GM23248 (cell line): ENCODE data around the gene CFAP69. TPM values are rescaled to one million over a fixed set of nuclear protein-coding genes. Genes with fewer than 3 reads are reported as not detected.

Experiments used
- DNase-seq: peaks from one replicate; pipeline ENCODE4 v3.0.0-alpha.2; 2015
- H2AFZ ChIP-seq: fragments of 200-600 bp; sonication (generic); 2 replicates; pipeline ENCODE4 v1.6.1; 2016; ENCODE audit warnings: antibody characterized with exemption
- H3F3A ChIP-seq: fragments of 200-600 bp; sonication (generic); 2 replicates; pipeline ENCODE4 v1.6.1; 2016; ENCODE audit warnings: mild to moderate bottlenecking, antibody characterized with exemption, mixed run types; ENCODE audit not compliant: insufficient read depth
- H3K27ac ChIP-seq: fragments of 200-600 bp; sonication (generic); 2 replicates; pipeline ENCODE4 v1.5.1; 2016; ENCODE audit warnings: mild to moderate bottlenecking
- H3K27me3 ChIP-seq: fragments of 200-600 bp; sonication (generic); replicated peaks from 2 replicates; pipeline ENCODE4 v1.6.1; 2016; ENCODE audit warnings: mild to moderate bottlenecking; ENCODE audit not compliant: insufficient read depth
- H3K36me3 ChIP-seq: fragments of 200-600 bp; sonication (generic); 2 replicates; pipeline ENCODE4 v1.6.1; 2016; ENCODE audit warnings: low read depth, mild to moderate bottlenecking
- H3K4me1 ChIP-seq: fragments of 200-600 bp; sonication (generic); 2 replicates; pipeline ENCODE4 v1.6.1; 2016; ENCODE audit warnings: mild to moderate bottlenecking; ENCODE audit not compliant: insufficient read depth
- H3K4me2 ChIP-seq: fragments of 200-600 bp; sonication (generic); one replicate; pipeline ENCODE4 v1.6.1; 2016; ENCODE audit warnings: mild to moderate bottlenecking; ENCODE audit not compliant: unreplicated experiment
- H3K4me3 ChIP-seq: fragments of 200-600 bp; sonication (generic); 2 replicates; pipeline ENCODE4 v1.5.1; 2016; ENCODE audit warnings: mild to moderate bottlenecking
- H3K79me2 ChIP-seq: fragments of 200-600 bp; sonication (generic); 2 replicates; pipeline ENCODE4 v1.6.1; 2016; ENCODE audit warnings: mild to moderate bottlenecking; ENCODE audit not compliant: insufficient read depth
- H3K9ac ChIP-seq: fragments of 200-600 bp; sonication (generic); 2 replicates; pipeline ENCODE4 v1.6.1; 2016; ENCODE audit warnings: mild to moderate bottlenecking
- H3K9me2 ChIP-seq: fragments of 200-600 bp; sonication (generic); 2 replicates; pipeline ENCODE4 v1.6.1; 2016; ENCODE audit warnings: mixed run types, mild to moderate bottlenecking, moderate library complexity; ENCODE audit not compliant: insufficient read depth
- H3K9me3 ChIP-seq: fragments of 200-600 bp; sonication (generic); one replicate; pipeline ENCODE4 v1.6.1; 2017; ENCODE audit warnings: low read depth
- H4K20me1 ChIP-seq: fragments of 200-600 bp; sonication (generic); 2 replicates; pipeline ENCODE4 v1.6.0; 2016; ENCODE audit not compliant: insufficient read depth
- EZH2 ChIP-seq: fragments of 200-600 bp; sonication (generic); IDR thresholded peaks from 2 replicates; pipeline ENCODE4 v1.6.1; 2018; ENCODE audit warnings: antibody characterized with exemption, mild to moderate bottlenecking; ENCODE audit not compliant: insufficient read depth, poor library complexity, severe bottlenecking
- EZH2phosphoT487 ChIP-seq: fragments of 200-600 bp; sonication (generic); IDR thresholded peaks from 2 replicates; pipeline ENCODE4 v1.6.1; 2018; ENCODE audit warnings: antibody characterized with exemption, moderate library complexity, mild to moderate bottlenecking, low read depth; ENCODE audit not compliant: insufficient read depth
- WGBS, 2 experiments: methylation state at CpG; one replicate each; pipeline ENCODE4 v1.1.6; 2015 to 2017; ENCODE audit warnings: low lambda C conversion rate in 2 of 2, low coverage in 1 of 2; ENCODE audit errors: missing lambda C conversion rate in 2 of 2; 5-methylcytosine and 5-hydroxymethylcytosine counted together
- in situ Hi-C: fragments of 300-500 bp; cut with MboI; formaldehyde crosslinking; loops from 2 replicates; pipeline ENCODE4 v1.15.0; 2020
- polyA plus RNA-seq: library from polyadenylated mRNA; unstranded; fragments of >200 nt; fragmentation: Nextera tagmentation; extraction: Ambion mirVana; gene quantifications from 2 replicates; pipeline ENCODE4 v1.2.1, GENCODE V29; 2016
- total RNA-seq: library from RNA; depleted of rRNA; stranded (reverse); fragments of >200 nt; shearing (Covaris generic); gene quantifications from 2 replicates; pipeline ENCODE4 v1.2.3, GENCODE V29; 2014

Gene CFAP69
- total and polyA plus RNA-seq, 2 experiments from 2014 or later = 2.8 to 6.9 TPM

DNA sequence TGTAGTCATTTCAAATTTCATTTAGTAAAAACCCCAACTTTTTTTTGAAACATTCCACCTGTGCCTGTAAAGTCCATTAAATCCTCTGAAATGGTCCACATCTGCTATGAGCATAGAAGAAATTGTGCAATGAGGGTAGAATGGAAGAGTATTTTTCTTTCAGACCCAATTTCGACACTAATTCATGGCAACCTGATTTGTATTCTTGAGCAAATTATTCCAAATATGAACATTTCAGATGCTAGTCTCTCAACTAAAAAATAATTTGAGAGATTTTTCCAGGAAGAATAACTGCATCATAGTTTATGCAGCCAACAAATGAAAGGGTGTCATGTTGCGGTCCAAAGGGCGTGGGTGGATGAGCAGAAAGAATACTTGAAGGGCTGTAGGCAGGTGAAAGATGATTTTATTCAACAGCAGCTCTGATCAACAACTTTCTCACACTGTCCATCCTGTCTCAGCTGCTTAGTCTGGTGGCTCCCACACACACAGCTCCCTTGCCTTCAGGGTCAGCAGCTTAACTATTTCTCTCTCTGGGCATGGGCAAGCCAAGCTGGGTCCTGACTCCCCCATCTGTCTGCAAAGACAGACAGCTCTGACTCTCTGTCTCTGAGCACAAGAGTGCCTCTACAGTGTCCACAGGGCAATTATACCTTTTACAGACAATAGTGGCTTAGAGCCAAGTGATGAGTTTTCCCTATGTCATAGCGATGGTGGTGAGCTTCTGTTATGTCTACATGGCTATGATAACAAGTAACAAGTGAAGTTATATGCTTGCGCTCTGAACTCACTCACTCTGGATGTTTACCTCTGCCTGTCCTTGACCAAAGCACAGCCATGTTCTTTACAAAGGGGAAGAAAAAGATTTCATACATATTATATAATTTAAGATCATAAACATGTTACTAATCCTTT, 21.9 kb upstream of the CFAP69 start:
- H3K27ac ChIP-seq = peak overlapping the region; percentile 86
- H3K4me2 ChIP-seq = peak overlapping the region; percentile 60
- in situ Hi-C loops = no loop called here
- H3K4me3 ChIP-seq = peak overlapping the region; percentile 42; the same call in 1 of the 2 replicates
- H3K9ac ChIP-seq = peak overlapping the region; percentile 51
- WGBS, 2 experiments = 20 to 21% methylated on average over 5 of the region's 5 CpGs
- TF ChIP-seq EZH2phosphoT487 = 0 out of 2 replicates have a peak, but pooled peaks have one; percentile 27
- no peak for TF ChIP-seq EZH2
- H3K79me2 ChIP-seq = peaks cover 64% of the 10 kb centered on the region
- no peaks in the 10 kb centered on the region for H4K20me1 ChIP-seq
- H3K9me3 ChIP-seq = no peaks in the 10 kb centered on the region
- no peaks in the 10 kb centered on the region for H3K9me2 ChIP-seq
- H2AFZ ChIP-seq = no peak overlapping the region
- no peaks in the 10 kb centered on the region for H3K27me3 ChIP-seq
- H3F3A ChIP-seq = peaks cover 30% of the 10 kb centered on the region
- peaks cover 24% of the 10 kb centered on the region for H3K4me1 ChIP-seq
- H3K36me3 ChIP-seq = peaks cover 13% of the 10 kb centered on the region
- DNase-seq = peak; percentile 89

DNA sequence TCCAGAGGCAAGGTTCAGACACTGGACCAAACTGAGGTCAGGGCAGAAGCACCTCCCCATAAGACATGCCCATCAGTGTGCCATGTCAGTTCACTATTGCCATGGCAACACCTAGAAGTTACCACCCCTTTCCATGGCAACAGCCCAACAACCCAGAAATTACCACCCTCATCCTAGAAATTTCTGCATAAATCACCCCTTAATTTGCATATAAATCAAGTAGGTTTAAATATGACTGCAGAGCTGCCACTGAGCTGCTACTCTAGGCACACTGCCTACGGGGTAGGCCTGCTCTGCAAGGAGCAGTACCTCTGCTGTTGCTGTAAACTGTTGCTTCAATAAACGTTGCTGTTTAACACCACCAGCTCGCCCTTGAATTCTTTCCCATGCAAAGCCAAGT, 20.8 kb upstream of the CFAP69 start:
- Histone ChIP-seq H3K9me2 (no peaks in the 10 kb centered on the region), H3K4me3 (no peak overlapping the region), H3K27me3 (no peaks in the 10 kb centered on the region), H4K20me1 (no peaks in the 10 kb centered on the region), H2AFZ (no peak overlapping the region), H3K4me1 (peaks cover 24% of the 10 kb centered on the region), H3F3A (peaks cover 30% of the 10 kb centered on the region), H3K4me2 (no peak overlapping the region), H3K9me3 (no peaks in the 10 kb centered on the region), H3K79me2 (peaks cover 53% of the 10 kb centered on the region), H3K36me3 (peaks cover 17% of the 10 kb centered on the region), H3K27ac (peak overlapping the region; percentile 86; the same call in 1 of the 2 replicates), H3K9ac (no peak overlapping the region)
- 61 to 66% methylated on average over 3 of the region's 3 CpGs for WGBS, 2 experiments
- DNase-seq = no peak
- in situ Hi-C loops = no loop called here
- TF ChIP-seq EZH2phosphoT487 (no peak), EZH2 (no peak)

DNA sequence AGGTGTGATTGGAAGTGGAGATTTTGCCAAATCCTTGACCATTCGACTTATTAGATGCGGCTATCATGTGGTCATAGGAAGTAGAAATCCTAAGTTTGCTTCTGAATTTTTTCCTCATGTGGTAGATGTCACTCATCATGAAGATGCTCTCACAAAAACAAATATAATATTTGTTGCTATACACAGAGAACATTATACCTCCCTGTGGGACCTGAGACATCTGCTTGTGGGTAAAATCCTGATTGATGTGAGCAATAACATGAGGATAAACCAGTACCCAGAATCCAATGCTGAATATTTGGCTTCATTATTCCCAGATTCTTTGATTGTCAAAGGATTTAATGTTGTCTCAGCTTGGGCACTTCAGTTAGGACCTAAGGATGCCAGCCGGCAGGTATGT, 19.8 kb upstream of the CFAP69 start:
- 98 to 100% methylated on average over 3 of the region's 3 CpGs for WGBS, 2 experiments
- Histone ChIP-seq H3K4me2 (no peak overlapping the region), H3K4me3 (no peak overlapping the region), H3K27me3 (no peaks in the 10 kb centered on the region), H2AFZ (no peak overlapping the region), H3K9ac (no peak overlapping the region), H3K4me1 (peaks cover 24% of the 10 kb centered on the region), H3K9me3 (no peaks in the 10 kb centered on the region), H3K27ac (no peak overlapping the region), H4K20me1 (no peaks in the 10 kb centered on the region), H3F3A (peaks cover 30% of the 10 kb centered on the region), H3K9me2 (no peaks in the 10 kb centered on the region), H3K36me3 (peaks cover 23% of the 10 kb centered on the region), H3K79me2 (peaks cover 43% of the 10 kb centered on the region)
- TF ChIP-seq EZH2 (no peak), EZH2phosphoT487 (no peak)
- DNase-seq = no peak
- in situ Hi-C loops = no loop called here

DNA sequence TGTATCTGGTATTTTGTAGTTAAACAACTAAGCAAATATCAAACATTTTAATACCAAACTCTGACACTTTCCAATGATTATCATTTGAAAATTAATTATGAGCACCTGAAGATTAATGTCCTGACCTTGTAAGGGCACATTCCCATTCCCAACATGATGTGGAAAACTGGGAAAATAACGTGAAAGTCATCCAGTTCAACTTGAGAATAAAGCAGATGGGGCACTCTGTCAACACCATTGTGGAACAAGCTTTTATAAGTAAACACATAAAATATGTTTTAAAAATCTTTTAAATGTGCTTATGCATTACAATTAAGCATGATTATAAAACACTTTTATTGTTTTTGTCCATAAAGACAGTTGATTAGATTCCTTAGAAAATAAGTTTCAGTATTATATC, 19.4 kb upstream of the CFAP69 start:
- in situ Hi-C loops = no loop called here
- peaks cover 23% of the 10 kb centered on the region for H3K36me3 ChIP-seq
- no peaks in the 10 kb centered on the region for H3K27me3 ChIP-seq
- H3K27ac ChIP-seq = no peak overlapping the region
- no peaks in the 10 kb centered on the region for H3K9me2 ChIP-seq
- H4K20me1 ChIP-seq = no peaks in the 10 kb centered on the region
- H3K79me2 ChIP-seq = peaks cover 39% of the 10 kb centered on the region
- WGBS, 2 experiments = 58 to 70% methylated on average over 1 of the region's 1 CpG
- no peak for DNase-seq
- peaks cover 30% of the 10 kb centered on the region for H3F3A ChIP-seq
- H3K4me3 ChIP-seq = no peak overlapping the region
- no peaks in the 10 kb centered on the region for H3K9me3 ChIP-seq
- H2AFZ ChIP-seq = no peak overlapping the region
- TF ChIP-seq EZH2 (no peak), EZH2phosphoT487 (no peak)
- H3K9ac ChIP-seq = no peak overlapping the region
- H3K4me2 ChIP-seq = no peak overlapping the region
- peaks cover 24% of the 10 kb centered on the region for H3K4me1 ChIP-seq
